Endothelial cell (in vitro differentiated cells): ENCODE measurements around the gene NPFFR2. TPM values are rescaled to one million over a fixed set of nuclear protein-coding genes. Genes with fewer than 3 reads are reported as not detected.

Experiments used
- DNase-seq: peaks from one replicate; pipeline ENCODE4 v3.0.0; 2021; ENCODE audit warnings: low spot score
- H3K27ac Mint-ChIP-seq: one replicate; pipeline ENCODE4 v1.8.0; 2021; ENCODE audit warnings: mixed read lengths, inconsistent platforms; ENCODE audit not compliant: unreplicated experiment
- H3K27me3 Mint-ChIP-seq: one replicate; pipeline ENCODE4 v1.8.0; 2021; ENCODE audit warnings: mild to moderate bottlenecking, moderate library complexity, mixed read lengths, inconsistent platforms; ENCODE audit not compliant: unreplicated experiment
- H3K36me3 Mint-ChIP-seq: one replicate; pipeline ENCODE4 v1.8.0; 2021; ENCODE audit warnings: mild to moderate bottlenecking, low read depth, mixed read lengths, inconsistent platforms; ENCODE audit not compliant: unreplicated experiment
- H3K4me1 Mint-ChIP-seq: one replicate; pipeline ENCODE4 v1.8.0; 2021; ENCODE audit warnings: mild to moderate bottlenecking, mixed read lengths, inconsistent platforms; ENCODE audit not compliant: unreplicated experiment
- H3K4me3 Mint-ChIP-seq: one replicate; pipeline ENCODE4 v1.8.0; 2021; ENCODE audit warnings: mild to moderate bottlenecking, mixed read lengths, inconsistent platforms; ENCODE audit not compliant: unreplicated experiment
- H3K9me3 Mint-ChIP-seq: one replicate; pipeline ENCODE4 v1.8.0; 2021; ENCODE audit warnings: mixed read lengths, inconsistent platforms; ENCODE audit not compliant: unreplicated experiment
- total RNA-seq: library from RNA; stranded (reverse); fragmentation: NEBNext Ultra II Directional; extraction: Animal tissue kit (Norgen Biotek cat#: 25700); gene quantifications from one replicate; pipeline ENCODE4 v1.2.1, GENCODE V29; 2021; ENCODE audit not compliant: unreplicated experiment
- TF ChIP-seq, protein P1 (sequence below): fragments of 200-600 bp; sonication (generic); IDR thresholded peaks from one replicate; pipeline ENCODE4 v1.5.0; 2021; ENCODE audit warnings: antibody characterized with exemption; ENCODE audit not compliant: unreplicated experiment

The NPFFR2 gene
- total RNA-seq, 1 donor from 2014 or later: 5.3 TPM

DNA sequence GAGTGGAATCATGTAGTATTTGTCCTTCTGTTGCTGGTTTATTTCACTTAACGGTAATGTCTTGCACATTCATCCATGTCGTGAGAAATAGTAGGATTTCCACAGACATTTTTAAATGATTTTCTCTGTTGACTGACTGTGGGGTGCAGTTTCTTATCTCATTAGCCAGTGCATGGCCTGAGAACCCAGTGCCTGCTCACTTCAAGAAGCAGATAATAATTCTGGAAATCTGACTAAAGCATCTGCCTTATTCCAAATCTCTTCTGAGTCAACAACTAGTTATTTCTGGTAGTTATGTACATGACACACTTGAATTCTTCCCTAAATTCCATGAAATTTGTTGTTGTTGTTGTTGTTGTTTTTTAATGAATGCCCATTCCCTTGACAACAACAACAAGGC, 77.6 kb downstream of the NPFFR2 start:
- H3K4me1 Mint-ChIP-seq: no peaks in the 10 kb centered on the region
- TF ChIP-seq, protein P1, sequence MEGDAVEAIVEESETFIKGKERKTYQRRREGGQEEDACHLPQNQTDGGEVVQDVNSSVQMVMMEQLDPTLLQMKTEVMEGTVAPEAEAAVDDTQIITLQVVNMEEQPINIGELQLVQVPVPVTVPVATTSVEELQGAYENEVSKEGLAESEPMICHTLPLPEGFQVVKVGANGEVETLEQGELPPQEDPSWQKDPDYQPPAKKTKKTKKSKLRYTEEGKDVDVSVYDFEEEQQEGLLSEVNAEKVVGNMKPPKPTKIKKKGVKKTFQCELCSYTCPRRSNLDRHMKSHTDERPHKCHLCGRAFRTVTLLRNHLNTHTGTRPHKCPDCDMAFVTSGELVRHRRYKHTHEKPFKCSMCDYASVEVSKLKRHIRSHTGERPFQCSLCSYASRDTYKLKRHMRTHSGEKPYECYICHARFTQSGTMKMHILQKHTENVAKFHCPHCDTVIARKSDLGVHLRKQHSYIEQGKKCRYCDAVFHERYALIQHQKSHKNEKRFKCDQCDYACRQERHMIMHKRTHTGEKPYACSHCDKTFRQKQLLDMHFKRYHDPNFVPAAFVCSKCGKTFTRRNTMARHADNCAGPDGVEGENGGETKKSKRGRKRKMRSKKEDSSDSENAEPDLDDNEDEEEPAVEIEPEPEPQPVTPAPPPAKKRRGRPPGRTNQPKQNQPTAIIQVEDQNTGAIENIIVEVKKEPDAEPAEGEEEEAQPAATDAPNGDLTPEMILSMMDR: no peak
- H3K4me3 Mint-ChIP-seq: no peak overlapping the region
- H3K27ac Mint-ChIP-seq: no peak overlapping the region
- no peaks in the 10 kb centered on the region for H3K36me3 Mint-ChIP-seq
- DNase-seq: no peak
- H3K27me3 Mint-ChIP-seq: no peaks in the 10 kb centered on the region
- no peaks in the 10 kb centered on the region for H3K9me3 Mint-ChIP-seq

DNA sequence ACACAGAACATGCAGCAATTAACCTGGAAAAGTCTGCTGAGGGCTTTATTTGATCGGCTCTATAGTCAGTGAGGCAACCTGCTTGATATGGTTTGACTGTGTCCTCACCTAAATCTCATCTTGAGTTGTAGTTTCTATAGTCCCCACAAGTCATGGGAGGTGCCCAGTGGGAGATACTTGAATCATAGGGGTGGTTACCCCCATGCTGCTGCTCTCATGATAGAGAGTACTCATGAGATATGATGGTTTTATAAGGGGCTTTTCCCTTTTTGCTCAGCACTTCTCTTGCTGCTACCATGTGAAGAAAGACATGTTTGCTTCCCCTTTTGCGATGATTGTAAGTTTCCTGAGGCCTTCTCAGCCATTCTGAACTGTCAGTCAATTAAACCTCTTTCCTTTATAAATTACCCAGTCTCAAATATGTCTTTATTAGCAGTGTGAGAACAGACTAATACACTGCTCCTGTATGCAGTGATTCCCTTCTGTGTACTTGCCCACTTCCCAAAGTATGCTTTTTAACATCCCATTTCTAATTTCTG, 78.2 kb downstream of the NPFFR2 start:
- Mint-ChIP-seq H3K4me1 (no peaks in the 10 kb centered on the region), H3K27me3 (no peaks in the 10 kb centered on the region), H3K9me3 (no peaks in the 10 kb centered on the region), H3K36me3 (no peaks in the 10 kb centered on the region), H3K27ac (no peak overlapping the region), H3K4me3 (no peak overlapping the region)
- TF ChIP-seq, protein P1: no peak
- no peak for DNase-seq

DNA sequence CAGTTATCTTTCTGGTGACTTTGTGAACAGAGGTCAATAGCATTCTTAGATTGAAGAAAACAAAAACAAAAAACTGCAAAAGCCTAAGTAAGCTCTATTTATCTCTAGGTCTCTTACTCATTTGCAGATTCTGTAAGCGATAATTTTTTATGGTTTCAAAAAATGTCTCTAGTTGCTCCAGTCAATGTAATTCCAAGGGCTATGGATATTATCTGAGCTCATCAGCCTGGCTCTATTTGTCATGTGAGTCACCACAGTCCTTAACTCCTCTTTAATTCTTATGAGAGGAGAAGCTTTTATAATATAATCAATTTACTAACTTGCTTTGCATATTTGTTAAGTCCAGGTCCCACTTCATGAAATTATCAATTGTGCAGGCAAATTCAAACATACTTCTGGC, 79.1 kb downstream of the NPFFR2 start:
- TF ChIP-seq, protein P1: no peak
- no peak overlapping the region for H3K4me3 Mint-ChIP-seq
- H3K27ac Mint-ChIP-seq: no peak overlapping the region
- H3K4me1 Mint-ChIP-seq: no peaks in the 10 kb centered on the region
- DNase-seq: no peak
- H3K36me3 Mint-ChIP-seq: no peaks in the 10 kb centered on the region
- H3K9me3 Mint-ChIP-seq: no peaks in the 10 kb centered on the region
- H3K27me3 Mint-ChIP-seq: no peaks in the 10 kb centered on the region

DNA sequence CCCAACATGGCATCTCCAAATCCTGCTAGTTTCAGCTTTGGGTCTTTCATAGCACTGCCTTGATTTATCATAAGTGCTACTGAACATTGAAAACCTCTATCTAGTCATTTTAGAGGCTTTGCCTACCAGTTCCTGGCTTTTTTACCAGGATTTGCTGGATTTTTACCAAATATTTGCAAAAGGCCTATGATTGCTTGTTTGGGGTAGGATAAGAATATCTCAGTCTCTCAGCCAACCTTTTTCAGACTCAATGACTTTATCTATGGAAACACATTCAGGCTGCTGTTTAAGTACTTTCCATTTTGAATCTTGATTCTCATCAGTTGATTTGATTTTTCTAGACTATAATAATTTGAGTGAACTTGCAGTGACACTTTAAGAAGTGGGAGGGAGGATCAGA, 80.1 kb downstream of the NPFFR2 start:
- Mint-ChIP-seq H3K4me1 (no peaks in the 10 kb centered on the region), H3K36me3 (no peaks in the 10 kb centered on the region), H3K27me3 (no peaks in the 10 kb centered on the region), H3K9me3 (no peaks in the 10 kb centered on the region), H3K4me3 (no peak overlapping the region), H3K27ac (no peak overlapping the region)
- TF ChIP-seq, protein P1: no peak
- no peak for DNase-seq

DNA sequence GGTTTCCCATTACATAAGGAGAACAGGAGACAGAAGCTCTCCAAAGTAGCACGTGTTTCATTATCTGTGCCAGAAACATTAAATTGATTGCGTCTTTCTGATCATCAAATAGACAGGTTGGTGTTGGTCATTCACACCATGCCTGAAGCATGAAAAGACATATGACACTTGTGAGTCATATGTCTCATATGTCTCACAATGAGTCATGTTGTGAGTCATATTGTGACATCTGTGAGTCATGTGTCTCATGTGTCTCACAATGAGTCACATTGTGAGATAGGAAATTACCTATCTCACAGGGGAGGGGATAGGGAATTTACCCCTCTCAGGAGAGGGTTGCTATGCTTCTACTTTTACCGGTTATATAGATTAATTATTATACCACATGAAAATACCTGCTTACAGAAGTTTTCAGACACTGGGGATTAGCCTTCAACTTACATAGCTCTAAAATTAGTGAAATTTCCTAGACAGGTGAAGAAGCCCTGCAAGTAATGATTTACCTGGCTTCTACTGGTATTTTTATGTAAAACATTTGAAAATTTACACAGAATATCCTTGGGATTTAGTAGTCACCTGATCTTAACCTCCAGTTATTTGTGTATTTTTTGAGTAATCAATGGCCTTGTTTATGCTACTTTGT, 80.8 kb downstream of the NPFFR2 start:
- TF ChIP-seq, protein P1: no peak
- H3K27ac Mint-ChIP-seq: no peak overlapping the region

More for the DNA sequence above, 80.8 kb downstream of the NPFFR2 start:
- DNase-seq: no peak
- Mint-ChIP-seq H3K36me3 (no peaks in the 10 kb centered on the region), H3K4me1 (no peaks in the 10 kb centered on the region), H3K27me3 (no peaks in the 10 kb centered on the region), H3K4me3 (no peak overlapping the region), H3K9me3 (no peaks in the 10 kb centered on the region)
